Smooth muscle cell (in vitro differentiated cells): ENCODE results near the gene SEZ6. TPM values are rescaled to one million over a fixed set of nuclear protein-coding genes. Genes with fewer than 3 reads are reported as not detected.

ENCODE experiments used
- DNase-seq: peaks from one replicate; lab custom pipeline; 2025; ENCODE audit not compliant: unreplicated experiment; lab: John Stamatoyannopoulos, UW
- H2AFZ ChIP-seq: fragments of 200-600 bp; sonication (generic); 2 replicates; pipeline ENCODE4 v1.6.0; 2016; ENCODE audit warnings: antibody characterized with exemption, low read depth, mild to moderate bottlenecking
- H3F3A ChIP-seq: fragments of 200-600 bp; sonication (generic); 2 replicates; pipeline ENCODE4 v1.6.0; 2017; ENCODE audit warnings: antibody characterized with exemption, low read depth
- H3K27ac ChIP-seq: fragments of 200-600 bp; sonication (generic); 2 replicates; pipeline ENCODE4 v1.5.1; 2016; ENCODE audit warnings: low read depth, mild to moderate bottlenecking
- H3K27me3 ChIP-seq: fragments of 200-600 bp; sonication (generic); 2 replicates; pipeline ENCODE4 v1.6.1; 2016; ENCODE audit warnings: low read depth, mild to moderate bottlenecking
- H3K36me3 ChIP-seq: fragments of 200-600 bp; sonication (generic); 2 replicates; pipeline ENCODE4 v1.5.1; 2016; ENCODE audit warnings: low read depth
- H3K4me1 ChIP-seq: fragments of 200-600 bp; sonication (generic); 2 replicates; pipeline ENCODE4 v1.5.1; 2016; ENCODE audit warnings: low read depth
- H3K4me2 ChIP-seq: fragments of 200-600 bp; sonication (generic); 2 replicates; pipeline ENCODE4 v1.6.0; 2016; ENCODE audit warnings: mild to moderate bottlenecking
- H3K4me3 ChIP-seq: fragments of 200-600 bp; sonication (generic); 2 replicates; pipeline ENCODE4 v1.5.1; 2016; ENCODE audit warnings: mild to moderate bottlenecking
- H3K79me2 ChIP-seq: fragments of 200-600 bp; sonication (generic); 2 replicates; pipeline ENCODE4 v1.6.0; 2016; ENCODE audit warnings: low read depth, mild to moderate bottlenecking
- H3K9ac ChIP-seq: fragments of 200-600 bp; sonication (generic); 2 replicates; pipeline ENCODE4 v1.6.0; 2016; ENCODE audit warnings: low read depth
- H3K9me3 ChIP-seq: fragments of 200-600 bp; sonication (generic); replicated peaks from 2 replicates; pipeline ENCODE4 v1.5.1; 2016; ENCODE audit warnings: low read depth
- H4K20me1 ChIP-seq: fragments of 200-600 bp; sonication (generic); 2 replicates; pipeline ENCODE4 v1.6.0; 2016; ENCODE audit warnings: low read depth
- CTCF ChIP-seq: fragments of 200-600 bp; sonication (generic); IDR thresholded peaks from 2 replicates; pipeline ENCODE4 v1.5.1; 2017; ENCODE audit warnings: borderline replicate concordance, mild to moderate bottlenecking, antibody characterized with exemption; ENCODE audit not compliant: insufficient read depth, poor library complexity, severe bottlenecking
- WGBS: methylation state at CpG from one replicate; pipeline ENCODE4 v1.1.7; 2016; ENCODE audit warnings: low lambda C conversion rate; 5-methylcytosine and 5-hydroxymethylcytosine counted together
- polyA plus RNA-seq: library from polyadenylated mRNA; unstranded; fragments of >200 nt; fragmentation: Nextera tagmentation; extraction: Ambion mirVana; gene quantifications from 2 replicates; pipeline ENCODE4 v1.2.1, GENCODE V29; 2016
- total RNA-seq: library from RNA; depleted of rRNA; stranded (reverse); fragments of >200 nt; gene quantifications from 2 replicates; pipeline ENCODE4 v1.2.3, GENCODE V29; 2014

Gene SEZ6, protein sequence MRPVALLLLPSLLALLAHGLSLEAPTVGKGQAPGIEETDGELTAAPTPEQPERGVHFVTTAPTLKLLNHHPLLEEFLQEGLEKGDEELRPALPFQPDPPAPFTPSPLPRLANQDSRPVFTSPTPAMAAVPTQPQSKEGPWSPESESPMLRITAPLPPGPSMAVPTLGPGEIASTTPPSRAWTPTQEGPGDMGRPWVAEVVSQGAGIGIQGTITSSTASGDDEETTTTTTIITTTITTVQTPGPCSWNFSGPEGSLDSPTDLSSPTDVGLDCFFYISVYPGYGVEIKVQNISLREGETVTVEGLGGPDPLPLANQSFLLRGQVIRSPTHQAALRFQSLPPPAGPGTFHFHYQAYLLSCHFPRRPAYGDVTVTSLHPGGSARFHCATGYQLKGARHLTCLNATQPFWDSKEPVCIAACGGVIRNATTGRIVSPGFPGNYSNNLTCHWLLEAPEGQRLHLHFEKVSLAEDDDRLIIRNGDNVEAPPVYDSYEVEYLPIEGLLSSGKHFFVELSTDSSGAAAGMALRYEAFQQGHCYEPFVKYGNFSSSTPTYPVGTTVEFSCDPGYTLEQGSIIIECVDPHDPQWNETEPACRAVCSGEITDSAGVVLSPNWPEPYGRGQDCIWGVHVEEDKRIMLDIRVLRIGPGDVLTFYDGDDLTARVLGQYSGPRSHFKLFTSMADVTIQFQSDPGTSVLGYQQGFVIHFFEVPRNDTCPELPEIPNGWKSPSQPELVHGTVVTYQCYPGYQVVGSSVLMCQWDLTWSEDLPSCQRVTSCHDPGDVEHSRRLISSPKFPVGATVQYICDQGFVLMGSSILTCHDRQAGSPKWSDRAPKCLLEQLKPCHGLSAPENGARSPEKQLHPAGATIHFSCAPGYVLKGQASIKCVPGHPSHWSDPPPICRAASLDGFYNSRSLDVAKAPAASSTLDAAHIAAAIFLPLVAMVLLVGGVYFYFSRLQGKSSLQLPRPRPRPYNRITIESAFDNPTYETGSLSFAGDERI
- total RNA-seq (not detected in 2 replicates), polyA plus RNA-seq (0.64 TPM in 1 of 2 replicates, not detected in the other)

DNA sequence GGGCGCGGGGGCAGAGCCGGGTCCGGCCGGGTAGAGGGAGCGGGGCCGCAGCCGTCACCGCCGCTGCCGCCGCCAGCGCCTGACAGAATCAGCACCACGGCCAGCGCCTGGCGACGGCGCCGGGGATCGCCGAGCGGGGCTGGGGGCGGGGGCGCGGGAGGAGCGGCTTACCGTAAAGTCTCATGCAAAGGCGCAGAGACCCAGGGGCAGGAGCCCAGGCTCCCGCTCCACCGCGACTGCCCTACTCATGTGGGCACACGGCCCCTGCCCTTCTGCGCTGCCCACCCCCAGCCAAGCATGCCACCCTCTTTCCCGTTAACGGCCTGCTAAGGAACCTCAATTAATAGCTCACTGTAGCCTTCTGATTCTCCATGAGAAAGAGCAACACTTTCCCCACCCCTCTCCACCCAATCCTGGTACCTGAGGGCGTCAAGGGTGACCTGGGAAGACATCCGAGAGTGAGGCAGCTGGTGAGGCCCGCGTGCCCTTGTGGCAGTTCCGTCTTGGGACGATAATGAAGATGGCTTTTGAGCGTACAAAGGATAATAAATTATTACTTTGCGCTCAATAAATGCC is at the start of gene SEZ6:
Gene SEZ6, minus strand, starts transcription at position 98 of the 576 bp plus-strand sequence. CDS start 164 bp downstream, outside the sequence.
- H3K36me3 ChIP-seq: no peaks in the 10 kb centered on the region
- H3K4me1 ChIP-seq: peaks cover 21% of the 10 kb centered on the region
- no peak within 1 kb of the TSS for H3K4me3 ChIP-seq
- H2AFZ ChIP-seq: no peak within 1 kb of the TSS
- H3K9ac ChIP-seq: no peak within 1 kb of the TSS
- peaks cover 6% of the 10 kb centered on the region for H4K20me1 ChIP-seq
- H3F3A ChIP-seq: no peaks in the 10 kb centered on the region
- TF ChIP-seq CTCF: no peak
- H3K4me2 ChIP-seq: peak within 1 kb of the TSS; percentile 81
- no peaks in the 10 kb centered on the region for H3K9me3 ChIP-seq
- peaks cover 29% of the 10 kb centered on the region for H3K27me3 ChIP-seq
- DNase-seq: peak; percentile 48
- H3K27ac ChIP-seq: no peak within 1 kb of the TSS
- 16% methylated on average over 11 of the region's 43 CpGs for WGBS
- no peaks in the 10 kb centered on the region for H3K79me2 ChIP-seq

DNA sequence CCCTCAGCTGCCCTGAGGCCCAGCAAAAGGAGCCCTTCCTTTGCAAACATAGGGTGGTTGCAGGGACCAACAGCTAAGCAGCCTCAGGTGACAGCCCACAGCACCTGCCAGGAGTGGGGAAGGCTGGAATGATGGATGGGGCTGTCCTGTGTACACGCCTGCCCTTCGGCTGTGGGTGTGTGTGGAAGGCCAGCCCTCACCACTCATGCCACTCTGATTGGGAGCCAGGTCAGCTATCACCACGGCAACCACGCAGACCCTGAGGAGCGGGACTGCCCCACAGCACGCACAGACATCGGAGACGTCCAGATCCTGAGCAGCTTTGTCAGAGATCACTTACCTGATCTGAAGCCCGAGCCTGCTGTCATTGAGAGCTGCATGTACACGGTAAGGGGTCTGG is 49.0 kb upstream of the SEZ6 start:
- Histone ChIP-seq H3K79me2 (no peaks in the 10 kb centered on the region), H3K4me1 (no peaks in the 10 kb centered on the region), H3K4me3 (no peak overlapping the region), H3K36me3 (no peaks in the 10 kb centered on the region), H3K9ac (no peak overlapping the region), H3K27ac (no peak overlapping the region), H3F3A (no peaks in the 10 kb centered on the region), H3K4me2 (no peak overlapping the region), H2AFZ (no peak overlapping the region), H4K20me1 (no peaks in the 10 kb centered on the region), H3K27me3 (peaks cover 5% of the 10 kb centered on the region), H3K9me3 (no peaks in the 10 kb centered on the region)
- TF ChIP-seq CTCF: no peak
- no peak for DNase-seq
- 86% methylated on average over 10 of the region's 10 CpGs for WGBS

- no peak for DNase-seq
- no peaks in the 10 kb centered on the region for H3K9me3 ChIP-seq
- no peak overlapping the region for H3K4me2 ChIP-seq
- no peak overlapping the region for H3K27ac ChIP-seq
- H3K9ac ChIP-seq: no peak overlapping the region
- no peaks in the 10 kb centered on the region for H3K36me3 ChIP-seq
- H3K4me3 ChIP-seq: no peak overlapping the region
- peaks cover 4% of the 10 kb centered on the region for H3K27me3 ChIP-seq
- H3K79me2 ChIP-seq: no peaks in the 10 kb centered on the region
- no peaks in the 10 kb centered on the region for H3F3A ChIP-seq
- TF ChIP-seq CTCF: no peak
- peaks cover 14% of the 10 kb centered on the region for H3K4me1 ChIP-seq
- no peaks in the 10 kb centered on the region for H4K20me1 ChIP-seq
- no peak overlapping the region for H2AFZ ChIP-seq
- 96% methylated on average over 6 of the region's 6 CpGs for WGBS
These were observed 45.9 kb upstream of the SEZ6 start for GRCh38 chr17:29051731-29052130.
